MCF 10A (cell line): Measurements from ENCODE around the gene INPP5B. TPM values are rescaled to one million over a fixed set of nuclear protein-coding genes. Genes with fewer than 3 reads are reported as not detected.
"Not testable (repeated sequence)": the region's sequence is repeated elsewhere in the genome, so short reads cannot be mapped to it uniquely, and the experiment has no call there.

Source experiments
- BruUV-seq: library from RNA; stranded (reverse); fragments of 400-500 nt; replicated peaks from 2 replicates; lab custom pipeline; 2021; lab: Mats Ljungman, UMichigan
- CTCF ChIA-PET: fragments of 300-600 bp; sonication (Branson Sonifier 250); formaldehyde crosslinking; extraction: SDS; loops from one replicate; lab custom pipeline; 2021; ENCODE audit warnings: antibody characterized with exemption, inconsistent platforms; lab: Yijun Ruan, JAX
- POLR2A ChIA-PET: fragments of 300-600, 350-650 bp; sonication (Branson Sonifier 250); formaldehyde crosslinking; extraction: SDS; loops from one replicate; lab custom pipeline; 2020; ENCODE audit warnings: antibody characterized with exemption, inconsistent platforms; lab: Yijun Ruan, JAX
- DNase-seq: peaks from one replicate; pipeline ENCODE4 v3.0.0-alpha.2; 2018; ENCODE audit not compliant: unreplicated experiment
- H3K27ac Mint-ChIP-seq: one replicate; pipeline ENCODE4 v1.8.0; 2022; ENCODE audit warnings: mild to moderate bottlenecking, low read depth, mixed read lengths; ENCODE audit not compliant: unreplicated experiment
- H3K27me3 Mint-ChIP-seq: one replicate; pipeline ENCODE4 v1.8.0; 2022; ENCODE audit warnings: mixed read lengths; ENCODE audit not compliant: insufficient read depth, unreplicated experiment
- H3K36me3 Mint-ChIP-seq: one replicate; pipeline ENCODE4 v1.8.0; 2022; ENCODE audit warnings: mild to moderate bottlenecking, moderate library complexity, mixed read lengths; ENCODE audit not compliant: insufficient read depth, unreplicated experiment
- H3K4me1 Mint-ChIP-seq: one replicate; pipeline ENCODE4 v1.8.0; 2022; ENCODE audit warnings: mixed read lengths; ENCODE audit not compliant: insufficient read depth, unreplicated experiment
- H3K4me3 Mint-ChIP-seq: one replicate; pipeline ENCODE4 v1.8.0; 2022; ENCODE audit warnings: mild to moderate bottlenecking, moderate library complexity, mixed read lengths; ENCODE audit not compliant: unreplicated experiment
- H3K9me3 Mint-ChIP-seq: one replicate; pipeline ENCODE4 v1.8.0; 2022; ENCODE audit warnings: mixed read lengths; ENCODE audit not compliant: unreplicated experiment
- intact Hi-C: fragments of 100-400 bp; cut with micrococcal nuclease; formaldehyde crosslinking; loops from 2 replicates; pipeline ENCODE4 v1.14.1; 2022
- total RNA-seq: library from RNA; stranded (reverse); gene quantifications from 2 replicates; pipeline ENCODE4 v1.2.3, GENCODE V29; 2022
- TF ChIP-seq, protein P1 (sequence below): fragments of 200-600 bp; IDR thresholded peaks from one replicate; pipeline ENCODE4 v1.8.0; 2022; ENCODE audit warnings: antibody characterized with exemption, mild to moderate bottlenecking; ENCODE audit not compliant: unreplicated experiment

The INPP5B gene
- total RNA-seq, 1 experiment from 2014 or later: 4.7 TPM

DNA sequence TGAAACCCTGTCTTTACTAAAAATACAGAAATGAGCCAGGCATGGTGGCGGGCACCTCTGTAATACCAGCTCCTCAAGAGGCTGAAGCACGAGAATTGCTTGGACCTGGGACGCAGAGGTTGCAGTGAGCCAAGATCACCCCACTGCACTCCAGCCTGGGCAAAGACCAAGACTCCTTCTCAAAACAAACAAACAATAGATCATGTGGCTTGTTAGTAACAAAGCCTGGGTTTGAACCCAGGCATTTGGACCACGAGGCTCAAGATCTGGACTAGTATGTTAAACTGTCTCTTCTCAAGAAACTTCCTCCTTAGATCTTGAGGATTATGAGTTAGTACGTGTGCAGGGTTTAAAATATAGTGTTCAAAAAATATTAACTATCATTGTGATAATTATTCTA lies 1.6 kb downstream of the INPP5B start:
- Mint-ChIP-seq H3K4me1 (no peaks in the 10 kb centered on the region), H3K36me3 (no peaks in the 10 kb centered on the region), H3K4me3 (no peak overlapping the region), H3K9me3 (no peaks in the 10 kb centered on the region), H3K27me3 (no peaks in the 10 kb centered on the region), H3K27ac (no peak overlapping the region)
- no peak for DNase-seq
- ChIA-PET POLR2A (no interaction called here), CTCF (no interaction called here)
- BruUV-seq: no TSS peak
- TF ChIP-seq, protein P1, sequence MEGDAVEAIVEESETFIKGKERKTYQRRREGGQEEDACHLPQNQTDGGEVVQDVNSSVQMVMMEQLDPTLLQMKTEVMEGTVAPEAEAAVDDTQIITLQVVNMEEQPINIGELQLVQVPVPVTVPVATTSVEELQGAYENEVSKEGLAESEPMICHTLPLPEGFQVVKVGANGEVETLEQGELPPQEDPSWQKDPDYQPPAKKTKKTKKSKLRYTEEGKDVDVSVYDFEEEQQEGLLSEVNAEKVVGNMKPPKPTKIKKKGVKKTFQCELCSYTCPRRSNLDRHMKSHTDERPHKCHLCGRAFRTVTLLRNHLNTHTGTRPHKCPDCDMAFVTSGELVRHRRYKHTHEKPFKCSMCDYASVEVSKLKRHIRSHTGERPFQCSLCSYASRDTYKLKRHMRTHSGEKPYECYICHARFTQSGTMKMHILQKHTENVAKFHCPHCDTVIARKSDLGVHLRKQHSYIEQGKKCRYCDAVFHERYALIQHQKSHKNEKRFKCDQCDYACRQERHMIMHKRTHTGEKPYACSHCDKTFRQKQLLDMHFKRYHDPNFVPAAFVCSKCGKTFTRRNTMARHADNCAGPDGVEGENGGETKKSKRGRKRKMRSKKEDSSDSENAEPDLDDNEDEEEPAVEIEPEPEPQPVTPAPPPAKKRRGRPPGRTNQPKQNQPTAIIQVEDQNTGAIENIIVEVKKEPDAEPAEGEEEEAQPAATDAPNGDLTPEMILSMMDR: no peak
- intact Hi-C loops: no loop called here

DNA sequence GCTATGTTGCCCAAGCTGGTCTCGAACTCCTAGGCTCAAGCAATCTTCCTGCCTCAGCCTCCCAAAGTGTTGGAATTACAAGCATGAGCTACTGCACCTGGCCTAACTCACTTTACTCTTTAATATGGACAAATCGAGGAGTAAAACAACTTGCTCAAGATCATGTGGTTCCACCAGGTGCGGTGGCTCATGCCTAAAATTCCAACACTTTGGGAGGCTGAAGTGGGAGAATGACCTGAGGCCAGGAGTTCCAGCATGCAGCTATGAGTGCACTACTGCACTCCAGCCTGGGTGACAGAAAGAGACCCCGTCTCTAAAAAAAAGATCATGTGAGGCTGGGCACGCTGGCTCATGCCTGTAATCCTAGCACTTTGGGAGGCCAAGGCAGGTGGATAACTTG lies 2.0 kb downstream of the INPP5B start:
- no TSS peak for BruUV-seq
- H3K4me1 Mint-ChIP-seq: no peaks in the 10 kb centered on the region
- TF ChIP-seq, protein P1: no peak
- no peak overlapping the region for H3K4me3 Mint-ChIP-seq
- CTCF ChIA-PET: interaction anchor here (0.6 to 0.9 kb wide), 2 partner anchors 69 to 116 kb away, joined by 3 to 5 read pairs; no protein-coding TSS in a partner anchor
- no peak overlapping the region for H3K27ac Mint-ChIP-seq
- H3K36me3 Mint-ChIP-seq: no peaks in the 10 kb centered on the region
- H3K9me3 Mint-ChIP-seq: no peaks in the 10 kb centered on the region
- no peak for DNase-seq
- intact Hi-C loops: no loop called here
- H3K27me3 Mint-ChIP-seq: no peaks in the 10 kb centered on the region
- POLR2A ChIA-PET: interaction anchor here (0.7 kb wide), 1 partner anchor 13 kb away, joined by 4 read pairs; no protein-coding TSS in a partner anchor

GRCh38 chr1:37944086-37944763 lies 2.6 kb downstream of the INPP5B start:
- no peak overlapping the region for H3K4me3 Mint-ChIP-seq
- DNase-seq: no peak
- ChIA-PET POLR2A (interaction anchor here (0.6 to 0.7 kb wide), 3 partner anchors 13 to 905 kb away, joined by 3 to 4 read pairs (median 3); no protein-coding TSS in a partner anchor), CTCF (interaction anchor here (0.6 to 0.9 kb wide), 2 partner anchors 68 to 116 kb away, joined by 3 to 5 read pairs; no protein-coding TSS in a partner anchor)
- no peaks in the 10 kb centered on the region for H3K36me3 Mint-ChIP-seq
- intact Hi-C loops: no loop called here
- H3K9me3 Mint-ChIP-seq: no peaks in the 10 kb centered on the region
- no peak overlapping the region for H3K27ac Mint-ChIP-seq
- no TSS peak for BruUV-seq
- no peaks in the 10 kb centered on the region for H3K4me1 Mint-ChIP-seq
- H3K27me3 Mint-ChIP-seq: no peaks in the 10 kb centered on the region
- TF ChIP-seq, protein P1: no peak

GRCh38 chr1:37940299-37940947 lies 6.4 kb downstream of the INPP5B start:
- Mint-ChIP-seq H3K9me3 (no peaks in the 10 kb centered on the region), H3K4me1 (no peaks in the 10 kb centered on the region), H3K36me3 (no peaks in the 10 kb centered on the region), H3K27me3 (no peaks in the 10 kb centered on the region), H3K27ac (no peak overlapping the region), H3K4me3 (no peak overlapping the region)
- DNase-seq: no peak
- POLR2A ChIA-PET: interaction anchor here (1.9 kb wide), 1 partner anchor 9 kb away, joined by 4 read pairs; no protein-coding TSS in a partner anchor
- TF ChIP-seq, protein P1: no peak
- CTCF ChIA-PET: interaction anchor here (0.6 to 1.3 kb wide), 4 partner anchors 9 to 1696 kb away, joined by 3 to 5 read pairs (median 4); no protein-coding TSS in a partner anchor
- intact Hi-C loops: no loop called here
- no TSS peak for BruUV-seq

GRCh38 chr1:37936760-37937159 lies 10.1 kb downstream of the INPP5B start:
- H3K36me3 Mint-ChIP-seq, POLR2A ChIA-PET, H3K27me3 Mint-ChIP-seq, H3K4me3 Mint-ChIP-seq, intact Hi-C loops, H3K4me1 Mint-ChIP-seq, BruUV-seq, H3K9me3 Mint-ChIP-seq, DNase-seq, H3K27ac Mint-ChIP-seq: not testable (repeated sequence)
- CTCF ChIA-PET: interaction anchor here (0.7 to 1.2 kb wide), 4 partner anchors 11 to 245 kb away, joined by 3 to 5 read pairs (median 4); no protein-coding TSS in a partner anchor
